HepG2 (cell line): ENCODE data around the gene RSL1D1. TPM values are rescaled to one million over a fixed set of nuclear protein-coding genes. Genes with fewer than 3 reads are reported as not detected.

Source experiments
- CTCF ChIP-seq: sonication (generic); formaldehyde crosslinking; IDR thresholded peaks from 2 replicates; pipeline ENCODE4 v1.5.0; 2020; ENCODE audit warnings: mild to moderate bottlenecking, missing genetic modification reagents, moderate library complexity
- HMG20A ChIP-seq: IDR thresholded peaks from 2 replicates; pipeline ENCODE4 v1.6.1; 2016; ENCODE audit warnings: borderline replicate concordance
- IKZF4 ChIP-seq: sonication (generic); formaldehyde crosslinking; IDR thresholded peaks from 2 replicates; pipeline ENCODE4 v1.5.1; 2020; ENCODE audit warnings: borderline replicate concordance, mild to moderate bottlenecking, low read depth, missing genetic modification reagents; ENCODE audit errors: not compliant biosample characterization
- PHF8 ChIP-seq: sonication (generic); formaldehyde crosslinking; IDR thresholded peaks from 2 replicates; pipeline ENCODE4 v1.5.0; 2020; ENCODE audit warnings: missing genetic modification reagents
- PREB ChIP-seq: sonication (generic); formaldehyde crosslinking; IDR thresholded peaks from 2 replicates; pipeline ENCODE4 v1.4.0; 2020; ENCODE audit warnings: missing genetic modification reagents
- RXRB ChIP-seq: IDR thresholded peaks from 2 replicates; pipeline ENCODE4 v1.6.1; 2016; ENCODE audit warnings: borderline replicate concordance, missing genetic modification reagents, missing compliant biosample characterization
- THYN1 ChIP-seq: sonication (generic); formaldehyde crosslinking; IDR thresholded peaks from 2 replicates; pipeline ENCODE4 v1.8.1; 2023; ENCODE audit warnings: low read depth, mild to moderate bottlenecking, moderate library complexity, missing genetic modification reagents, borderline replicate concordance
- ZBTB21 ChIP-seq: sonication (generic); formaldehyde crosslinking; IDR thresholded peaks from 2 replicates; pipeline ENCODE4 v1.4.0; 2020; ENCODE audit warnings: missing genetic modification reagents
- ZFP41 ChIP-seq: sonication (generic); formaldehyde crosslinking; IDR thresholded peaks from 2 replicates; pipeline ENCODE4 v1.4.0; 2020; ENCODE audit warnings: mild to moderate bottlenecking, missing genetic modification reagents, borderline replicate concordance
- ZHX2 ChIP-seq, 2 experiments: sonication (generic) in 1 of 2; formaldehyde crosslinking in 1 of 2; IDR thresholded peaks; 2 replicates each; pipeline versions ENCODE4 v1.6.1 to v1.9.0; 2014 to 2022; ENCODE audit warnings: antibody characterized with exemption in 1 of 2, borderline replicate concordance in 1 of 2, inconsistent platforms in 1 of 2, low read depth in 1 of 2, missing genetic modification reagents in 1 of 2
- ZMAT3 ChIP-seq: sonication (generic); formaldehyde crosslinking; conservative IDR thresholded peaks from 2 replicates; pipeline ENCODE4 v1.7.0; 2021; ENCODE audit warnings: missing genetic modification reagents
- ZMYM2 ChIP-seq: sonication (generic); formaldehyde crosslinking; IDR thresholded peaks from 2 replicates; pipeline ENCODE4 v1.8.0; 2022; ENCODE audit warnings: mild to moderate bottlenecking, missing genetic modification reagents
- ZMYM3 ChIP-seq: sonication (generic); formaldehyde crosslinking; IDR thresholded peaks from 2 replicates; pipeline ENCODE4 v1.5.1; 2020; ENCODE audit warnings: mild to moderate bottlenecking, missing genetic modification reagents
- ZNF136 ChIP-seq: sonication (generic); formaldehyde crosslinking; IDR thresholded peaks from 2 replicates; pipeline ENCODE4 v1.8.1; 2022; ENCODE audit warnings: low read depth, mild to moderate bottlenecking, moderate library complexity, missing genetic modification reagents
- ZNF274 ChIP-seq: sonication (generic); formaldehyde crosslinking; IDR thresholded peaks from 2 replicates; pipeline ENCODE4 v1.5.1; 2020; ENCODE audit warnings: mild to moderate bottlenecking, missing genetic modification reagents
- ZNF367 ChIP-seq: sonication (generic); formaldehyde crosslinking; IDR thresholded peaks from 2 replicates; pipeline ENCODE4 v1.4.0; 2020; ENCODE audit warnings: missing genetic modification reagents, borderline replicate concordance
- ZNF567 ChIP-seq: sonication (generic); formaldehyde crosslinking; IDR thresholded peaks from 2 replicates; pipeline ENCODE4 v1.8.1; 2023; ENCODE audit warnings: mild to moderate bottlenecking, missing genetic modification reagents, borderline replicate concordance
- ZNF570 ChIP-seq: sonication (generic); formaldehyde crosslinking; IDR thresholded peaks from 2 replicates; pipeline ENCODE4 v1.4.0; 2020; ENCODE audit warnings: mild to moderate bottlenecking, missing genetic modification reagents, borderline replicate concordance
- ZNF619 ChIP-seq: sonication (generic); formaldehyde crosslinking; IDR thresholded peaks from 2 replicates; pipeline ENCODE4 v1.4.0; 2020; ENCODE audit warnings: mild to moderate bottlenecking, missing genetic modification reagents
- ZNF740 ChIP-seq: sonication (generic); formaldehyde crosslinking; IDR thresholded peaks from 2 replicates; pipeline ENCODE4 v1.4.0; 2020; ENCODE audit warnings: missing genetic modification reagents
- polyA plus RNA-seq, 8 experiments: library from polyadenylated mRNA; depleted of rRNA in 3 of 8; stranded (reverse) in 7 of 8; unstranded in 1 of 8; fragments of >200 nt; fragmentation: Illumina TruSeq in 4 of 8; extraction: Trizol in 4 of 8; gene quantifications; 2 replicates each; pipeline versions ENCODE4 v1.2.1 to v1.2.3, GENCODE V29; 2011 to 2016; ENCODE audit warnings: low read depth in 4 of 8, missing spikeins in 1 of 8, mixed read lengths in 1 of 8; ENCODE audit not compliant: insufficient read depth in 1 of 8
- total RNA-seq, 5 experiments: library from RNA; depleted of rRNA; stranded (reverse); fragments of >200 nt; fragmentation: Illumina TruSeq; extraction: Trizol; gene quantifications; 2 replicates each; pipeline ENCODE4 v1.2.3, GENCODE V29; 2016; ENCODE audit warnings: low read depth in 1 of 5

The RSL1D1 gene
- total and polyA plus RNA-seq, 2 of the 13 experiments (the other 11 are each of a cell fraction or from before 2014, with no cell fraction given), result 187 to 343 TPM

GRCh38 chr16:11833951-11834695, 17.2 kb downstream of the RSL1D1 start (continued):
- no peak for TF ChIP-seq ZHX2 (IDR thresholded peaks at IDR 0.05; ENCODE audit: low read depth)
- no peak for TF ChIP-seq ZHX2 (CRISPR knock-in tag; IDR thresholded peaks at IDR 0.05; ENCODE audit: borderline replicate concordance)
- TF ChIP-seq PHF8 (CRISPR knock-in tag), result no peak
- no peak for TF ChIP-seq ZNF567 (CRISPR knock-in tag)
- TF ChIP-seq ZNF274 (CRISPR knock-in tag), result no peak
- no peak for TF ChIP-seq IKZF4 (CRISPR knock-in tag)
- TF ChIP-seq RXRB (CRISPR knock-in tag), result peak; percentile 10; the same call in 1 of the 2 replicates
- TF ChIP-seq ZMYM3, result 0 out of 2 replicates have a peak, but pooled peaks have one; percentile 9
- TF ChIP-seq THYN1 (CRISPR knock-in tag), result no peak
- peak; percentile 59; the same call in 1 of the 2 replicates for TF ChIP-seq HMG20A (CRISPR knock-in tag)
- TF ChIP-seq ZNF136 (CRISPR knock-in tag), result no peak
- TF ChIP-seq ZNF367 (CRISPR knock-in tag), result no peak
- TF ChIP-seq CTCF (CRISPR knock-in tag), result no peak
- no peak for TF ChIP-seq ZMYM2
- TF ChIP-seq ZBTB21 (CRISPR knock-in tag), result 0 out of 2 replicates have a peak, but pooled peaks have one; percentile 64
- no peak for TF ChIP-seq ZMAT3 (CRISPR knock-in tag)
- TF ChIP-seq ZNF570 (CRISPR knock-in tag), result no peak
- TF ChIP-seq ZFP41 (CRISPR knock-in tag), result no peak
- TF ChIP-seq ZNF740 (CRISPR knock-in tag), result no peak
- TF ChIP-seq PREB (CRISPR knock-in tag), result no peak
- TF ChIP-seq ZNF619 (CRISPR knock-in tag), result no peak
